Measurements from ENCODE around the gene ST7L.

DNA sequence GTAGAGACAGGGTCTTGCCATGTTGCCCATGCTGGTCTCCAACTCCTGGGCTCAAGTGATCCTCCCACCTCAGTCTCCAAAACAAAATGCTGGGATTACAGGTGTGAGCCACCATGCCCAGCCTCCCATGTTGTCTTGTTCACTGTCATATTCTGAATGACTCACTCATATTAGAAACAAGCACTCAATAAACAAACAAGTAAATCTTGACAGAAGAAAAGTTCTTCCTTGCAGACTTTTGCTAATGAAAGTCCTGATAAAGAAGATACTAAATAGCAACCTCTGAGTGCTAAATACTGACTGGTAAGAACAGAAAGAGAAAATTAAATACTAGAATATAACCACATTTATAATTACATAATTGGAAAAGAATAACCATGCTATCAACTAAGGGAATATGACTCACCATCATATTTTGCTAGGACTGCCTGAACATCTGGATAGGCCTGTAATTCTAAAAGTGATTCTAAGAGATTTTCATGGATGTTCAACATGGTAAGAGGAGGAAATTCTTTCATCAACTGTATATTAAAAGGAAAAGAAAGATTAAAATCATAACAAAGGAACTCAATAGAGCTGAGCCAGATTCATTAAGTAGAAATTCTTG is 37.3 kb downstream of the ST7L start:
- TF ChIP-seq, protein P1, sequence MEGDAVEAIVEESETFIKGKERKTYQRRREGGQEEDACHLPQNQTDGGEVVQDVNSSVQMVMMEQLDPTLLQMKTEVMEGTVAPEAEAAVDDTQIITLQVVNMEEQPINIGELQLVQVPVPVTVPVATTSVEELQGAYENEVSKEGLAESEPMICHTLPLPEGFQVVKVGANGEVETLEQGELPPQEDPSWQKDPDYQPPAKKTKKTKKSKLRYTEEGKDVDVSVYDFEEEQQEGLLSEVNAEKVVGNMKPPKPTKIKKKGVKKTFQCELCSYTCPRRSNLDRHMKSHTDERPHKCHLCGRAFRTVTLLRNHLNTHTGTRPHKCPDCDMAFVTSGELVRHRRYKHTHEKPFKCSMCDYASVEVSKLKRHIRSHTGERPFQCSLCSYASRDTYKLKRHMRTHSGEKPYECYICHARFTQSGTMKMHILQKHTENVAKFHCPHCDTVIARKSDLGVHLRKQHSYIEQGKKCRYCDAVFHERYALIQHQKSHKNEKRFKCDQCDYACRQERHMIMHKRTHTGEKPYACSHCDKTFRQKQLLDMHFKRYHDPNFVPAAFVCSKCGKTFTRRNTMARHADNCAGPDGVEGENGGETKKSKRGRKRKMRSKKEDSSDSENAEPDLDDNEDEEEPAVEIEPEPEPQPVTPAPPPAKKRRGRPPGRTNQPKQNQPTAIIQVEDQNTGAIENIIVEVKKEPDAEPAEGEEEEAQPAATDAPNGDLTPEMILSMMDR (IDR thresholded peaks at IDR 0.05), result no peak
- TF ChIP-seq POLR2A (IDR thresholded peaks at IDR 0.05), result no peak
